ENCODE data around the gene TIMP3. TPM values are rescaled to one million over a fixed set of nuclear protein-coding genes. Genes with fewer than 3 reads are reported as not detected.

TIMP3 gene
- total RNA-seq, 1 experiment from 2014 or later, result 3.3 TPM

DNA sequence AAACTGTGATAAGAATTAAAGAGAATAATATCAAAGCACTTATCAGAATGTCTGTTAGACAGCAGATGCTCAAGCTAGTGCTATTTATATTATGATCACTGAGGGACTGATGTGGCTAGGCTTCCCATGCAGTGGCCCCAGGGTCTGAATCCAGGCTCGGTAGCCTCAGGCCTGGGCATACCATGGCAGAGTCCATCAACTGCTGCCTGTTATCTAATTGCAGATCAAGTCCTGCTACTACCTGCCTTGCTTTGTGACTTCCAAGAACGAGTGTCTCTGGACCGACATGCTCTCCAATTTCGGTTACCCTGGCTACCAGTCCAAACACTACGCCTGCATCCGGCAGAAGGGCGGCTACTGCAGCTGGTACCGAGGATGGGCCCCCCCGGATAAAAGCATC lies 57.5 kb downstream of the TIMP3 start (continued):
- TF ChIP-seq, protein P1, sequence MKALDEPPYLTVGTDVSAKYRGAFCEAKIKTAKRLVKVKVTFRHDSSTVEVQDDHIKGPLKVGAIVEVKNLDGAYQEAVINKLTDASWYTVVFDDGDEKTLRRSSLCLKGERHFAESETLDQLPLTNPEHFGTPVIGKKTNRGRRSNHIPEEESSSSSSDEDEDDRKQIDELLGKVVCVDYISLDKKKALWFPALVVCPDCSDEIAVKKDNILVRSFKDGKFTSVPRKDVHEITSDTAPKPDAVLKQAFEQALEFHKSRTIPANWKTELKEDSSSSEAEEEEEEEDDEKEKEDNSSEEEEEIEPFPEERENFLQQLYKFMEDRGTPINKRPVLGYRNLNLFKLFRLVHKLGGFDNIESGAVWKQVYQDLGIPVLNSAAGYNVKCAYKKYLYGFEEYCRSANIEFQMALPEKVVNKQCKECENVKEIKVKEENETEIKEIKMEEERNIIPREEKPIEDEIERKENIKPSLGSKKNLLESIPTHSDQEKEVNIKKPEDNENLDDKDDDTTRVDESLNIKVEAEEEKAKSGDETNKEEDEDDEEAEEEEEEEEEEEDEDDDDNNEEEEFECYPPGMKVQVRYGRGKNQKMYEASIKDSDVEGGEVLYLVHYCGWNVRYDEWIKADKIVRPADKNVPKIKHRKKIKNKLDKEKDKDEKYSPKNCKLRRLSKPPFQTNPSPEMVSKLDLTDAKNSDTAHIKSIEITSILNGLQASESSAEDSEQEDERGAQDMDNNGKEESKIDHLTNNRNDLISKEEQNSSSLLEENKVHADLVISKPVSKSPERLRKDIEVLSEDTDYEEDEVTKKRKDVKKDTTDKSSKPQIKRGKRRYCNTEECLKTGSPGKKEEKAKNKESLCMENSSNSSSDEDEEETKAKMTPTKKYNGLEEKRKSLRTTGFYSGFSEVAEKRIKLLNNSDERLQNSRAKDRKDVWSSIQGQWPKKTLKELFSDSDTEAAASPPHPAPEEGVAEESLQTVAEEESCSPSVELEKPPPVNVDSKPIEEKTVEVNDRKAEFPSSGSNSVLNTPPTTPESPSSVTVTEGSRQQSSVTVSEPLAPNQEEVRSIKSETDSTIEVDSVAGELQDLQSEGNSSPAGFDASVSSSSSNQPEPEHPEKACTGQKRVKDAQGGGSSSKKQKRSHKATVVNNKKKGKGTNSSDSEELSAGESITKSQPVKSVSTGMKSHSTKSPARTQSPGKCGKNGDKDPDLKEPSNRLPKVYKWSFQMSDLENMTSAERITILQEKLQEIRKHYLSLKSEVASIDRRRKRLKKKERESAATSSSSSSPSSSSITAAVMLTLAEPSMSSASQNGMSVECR (CRISPR knock-in tag; IDR thresholded peaks at IDR 0.05; ENCODE audit: borderline replicate concordance), result no peak
- TF ChIP-seq PRRX2 (CRISPR knock-in tag; IDR thresholded peaks at IDR 0.05), result no peak
- TF ChIP-seq, protein P2, sequence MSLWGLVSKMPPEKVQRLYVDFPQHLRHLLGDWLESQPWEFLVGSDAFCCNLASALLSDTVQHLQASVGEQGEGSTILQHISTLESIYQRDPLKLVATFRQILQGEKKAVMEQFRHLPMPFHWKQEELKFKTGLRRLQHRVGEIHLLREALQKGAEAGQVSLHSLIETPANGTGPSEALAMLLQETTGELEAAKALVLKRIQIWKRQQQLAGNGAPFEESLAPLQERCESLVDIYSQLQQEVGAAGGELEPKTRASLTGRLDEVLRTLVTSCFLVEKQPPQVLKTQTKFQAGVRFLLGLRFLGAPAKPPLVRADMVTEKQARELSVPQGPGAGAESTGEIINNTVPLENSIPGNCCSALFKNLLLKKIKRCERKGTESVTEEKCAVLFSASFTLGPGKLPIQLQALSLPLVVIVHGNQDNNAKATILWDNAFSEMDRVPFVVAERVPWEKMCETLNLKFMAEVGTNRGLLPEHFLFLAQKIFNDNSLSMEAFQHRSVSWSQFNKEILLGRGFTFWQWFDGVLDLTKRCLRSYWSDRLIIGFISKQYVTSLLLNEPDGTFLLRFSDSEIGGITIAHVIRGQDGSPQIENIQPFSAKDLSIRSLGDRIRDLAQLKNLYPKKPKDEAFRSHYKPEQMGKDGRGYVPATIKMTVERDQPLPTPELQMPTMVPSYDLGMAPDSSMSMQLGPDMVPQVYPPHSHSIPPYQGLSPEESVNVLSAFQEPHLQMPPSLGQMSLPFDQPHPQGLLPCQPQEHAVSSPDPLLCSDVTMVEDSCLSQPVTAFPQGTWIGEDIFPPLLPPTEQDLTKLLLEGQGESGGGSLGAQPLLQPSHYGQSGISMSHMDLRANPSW (CRISPR knock-in tag; conservative IDR thresholded peaks at IDR 0.05; ENCODE audit: low read depth), result no peak
- no peak for TF ChIP-seq MYBL2 (CRISPR knock-in tag; IDR thresholded peaks at IDR 0.05)
- TF ChIP-seq, protein P3, sequence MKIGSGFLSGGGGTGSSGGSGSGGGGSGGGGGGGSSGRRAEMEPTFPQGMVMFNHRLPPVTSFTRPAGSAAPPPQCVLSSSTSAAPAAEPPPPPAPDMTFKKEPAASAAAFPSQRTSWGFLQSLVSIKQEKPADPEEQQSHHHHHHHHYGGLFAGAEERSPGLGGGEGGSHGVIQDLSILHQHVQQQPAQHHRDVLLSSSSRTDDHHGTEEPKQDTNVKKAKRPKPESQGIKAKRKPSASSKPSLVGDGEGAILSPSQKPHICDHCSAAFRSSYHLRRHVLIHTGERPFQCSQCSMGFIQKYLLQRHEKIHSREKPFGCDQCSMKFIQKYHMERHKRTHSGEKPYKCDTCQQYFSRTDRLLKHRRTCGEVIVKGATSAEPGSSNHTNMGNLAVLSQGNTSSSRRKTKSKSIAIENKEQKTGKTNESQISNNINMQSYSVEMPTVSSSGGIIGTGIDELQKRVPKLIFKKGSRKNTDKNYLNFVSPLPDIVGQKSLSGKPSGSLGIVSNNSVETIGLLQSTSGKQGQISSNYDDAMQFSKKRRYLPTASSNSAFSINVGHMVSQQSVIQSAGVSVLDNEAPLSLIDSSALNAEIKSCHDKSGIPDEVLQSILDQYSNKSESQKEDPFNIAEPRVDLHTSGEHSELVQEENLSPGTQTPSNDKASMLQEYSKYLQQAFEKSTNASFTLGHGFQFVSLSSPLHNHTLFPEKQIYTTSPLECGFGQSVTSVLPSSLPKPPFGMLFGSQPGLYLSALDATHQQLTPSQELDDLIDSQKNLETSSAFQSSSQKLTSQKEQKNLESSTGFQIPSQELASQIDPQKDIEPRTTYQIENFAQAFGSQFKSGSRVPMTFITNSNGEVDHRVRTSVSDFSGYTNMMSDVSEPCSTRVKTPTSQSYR (CRISPR knock-in tag; IDR thresholded peaks at IDR 0.05), result no peak
- TF ChIP-seq SMAD4 (CRISPR knock-in tag; IDR thresholded peaks at IDR 0.05), result no peak
- TF ChIP-seq SMAD3 (CRISPR knock-in tag; IDR thresholded peaks at IDR 0.05; ENCODE audit: borderline replicate concordance), result no peak
- no peak for TF ChIP-seq SOX15 (CRISPR knock-in tag; IDR thresholded peaks at IDR 0.05)
- no peak for TF ChIP-seq ZNF219 (CRISPR knock-in tag; IDR thresholded peaks at IDR 0.05; ENCODE audit: borderline replicate concordance)
- TF ChIP-seq, protein P4, sequence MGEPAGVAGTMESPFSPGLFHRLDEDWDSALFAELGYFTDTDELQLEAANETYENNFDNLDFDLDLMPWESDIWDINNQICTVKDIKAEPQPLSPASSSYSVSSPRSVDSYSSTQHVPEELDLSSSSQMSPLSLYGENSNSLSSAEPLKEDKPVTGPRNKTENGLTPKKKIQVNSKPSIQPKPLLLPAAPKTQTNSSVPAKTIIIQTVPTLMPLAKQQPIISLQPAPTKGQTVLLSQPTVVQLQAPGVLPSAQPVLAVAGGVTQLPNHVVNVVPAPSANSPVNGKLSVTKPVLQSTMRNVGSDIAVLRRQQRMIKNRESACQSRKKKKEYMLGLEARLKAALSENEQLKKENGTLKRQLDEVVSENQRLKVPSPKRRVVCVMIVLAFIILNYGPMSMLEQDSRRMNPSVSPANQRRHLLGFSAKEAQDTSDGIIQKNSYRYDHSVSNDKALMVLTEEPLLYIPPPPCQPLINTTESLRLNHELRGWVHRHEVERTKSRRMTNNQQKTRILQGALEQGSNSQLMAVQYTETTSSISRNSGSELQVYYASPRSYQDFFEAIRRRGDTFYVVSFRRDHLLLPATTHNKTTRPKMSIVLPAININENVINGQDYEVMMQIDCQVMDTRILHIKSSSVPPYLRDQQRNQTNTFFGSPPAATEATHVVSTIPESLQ (CRISPR knock-in tag; IDR thresholded peaks at IDR 0.05), result no peak
- TF ChIP-seq KAT7 (CRISPR knock-in tag; IDR thresholded peaks at IDR 0.05; ENCODE audit: borderline replicate concordance), result no peak
- TF ChIP-seq, protein P5, sequence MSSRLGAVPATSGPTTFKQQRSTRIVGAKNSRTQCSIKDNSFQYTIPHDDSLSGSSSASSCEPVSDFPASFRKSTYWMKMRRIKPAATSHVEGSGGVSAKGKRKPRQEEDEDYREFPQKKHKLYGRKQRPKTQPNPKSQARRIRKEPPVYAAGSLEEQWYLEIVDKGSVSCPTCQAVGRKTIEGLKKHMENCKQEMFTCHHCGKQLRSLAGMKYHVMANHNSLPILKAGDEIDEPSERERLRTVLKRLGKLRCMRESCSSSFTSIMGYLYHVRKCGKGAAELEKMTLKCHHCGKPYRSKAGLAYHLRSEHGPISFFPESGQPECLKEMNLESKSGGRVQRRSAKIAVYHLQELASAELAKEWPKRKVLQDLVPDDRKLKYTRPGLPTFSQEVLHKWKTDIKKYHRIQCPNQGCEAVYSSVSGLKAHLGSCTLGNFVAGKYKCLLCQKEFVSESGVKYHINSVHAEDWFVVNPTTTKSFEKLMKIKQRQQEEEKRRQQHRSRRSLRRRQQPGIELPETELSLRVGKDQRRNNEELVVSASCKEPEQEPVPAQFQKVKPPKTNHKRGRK (CRISPR knock-in tag; IDR thresholded peaks at IDR 0.05; ENCODE audit: borderline replicate concordance), result no peak
- TF ChIP-seq, protein P6, sequence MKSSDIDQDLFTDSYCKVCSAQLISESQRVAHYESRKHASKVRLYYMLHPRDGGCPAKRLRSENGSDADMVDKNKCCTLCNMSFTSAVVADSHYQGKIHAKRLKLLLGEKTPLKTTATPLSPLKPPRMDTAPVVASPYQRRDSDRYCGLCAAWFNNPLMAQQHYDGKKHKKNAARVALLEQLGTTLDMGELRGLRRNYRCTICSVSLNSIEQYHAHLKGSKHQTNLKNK (CRISPR knock-in tag; IDR thresholded peaks at IDR 0.05), result no peak
- no peak for TF ChIP-seq MXD4 (CRISPR knock-in tag; IDR thresholded peaks at IDR 0.05; ENCODE audit: borderline replicate concordance)
- no peak for TF ChIP-seq SP1 (CRISPR knock-in tag; conservative IDR thresholded peaks at IDR 0.05)
- TF ChIP-seq TP53 (CRISPR knock-in tag; IDR thresholded peaks at IDR 0.05), result no peak
